ENCODE results near the gene PRDM5. TPM values are rescaled to one million over a fixed set of nuclear protein-coding genes. Genes with fewer than 3 reads are reported as not detected.

PRDM5 gene
- total and polyA plus RNA-seq, 10 of the 15 experiments (the other 5 are each of a cell fraction or from before 2014, with no cell fraction given), result 0.07 TPM; not detected in 9

- TF ChIP-seq, protein P1, sequence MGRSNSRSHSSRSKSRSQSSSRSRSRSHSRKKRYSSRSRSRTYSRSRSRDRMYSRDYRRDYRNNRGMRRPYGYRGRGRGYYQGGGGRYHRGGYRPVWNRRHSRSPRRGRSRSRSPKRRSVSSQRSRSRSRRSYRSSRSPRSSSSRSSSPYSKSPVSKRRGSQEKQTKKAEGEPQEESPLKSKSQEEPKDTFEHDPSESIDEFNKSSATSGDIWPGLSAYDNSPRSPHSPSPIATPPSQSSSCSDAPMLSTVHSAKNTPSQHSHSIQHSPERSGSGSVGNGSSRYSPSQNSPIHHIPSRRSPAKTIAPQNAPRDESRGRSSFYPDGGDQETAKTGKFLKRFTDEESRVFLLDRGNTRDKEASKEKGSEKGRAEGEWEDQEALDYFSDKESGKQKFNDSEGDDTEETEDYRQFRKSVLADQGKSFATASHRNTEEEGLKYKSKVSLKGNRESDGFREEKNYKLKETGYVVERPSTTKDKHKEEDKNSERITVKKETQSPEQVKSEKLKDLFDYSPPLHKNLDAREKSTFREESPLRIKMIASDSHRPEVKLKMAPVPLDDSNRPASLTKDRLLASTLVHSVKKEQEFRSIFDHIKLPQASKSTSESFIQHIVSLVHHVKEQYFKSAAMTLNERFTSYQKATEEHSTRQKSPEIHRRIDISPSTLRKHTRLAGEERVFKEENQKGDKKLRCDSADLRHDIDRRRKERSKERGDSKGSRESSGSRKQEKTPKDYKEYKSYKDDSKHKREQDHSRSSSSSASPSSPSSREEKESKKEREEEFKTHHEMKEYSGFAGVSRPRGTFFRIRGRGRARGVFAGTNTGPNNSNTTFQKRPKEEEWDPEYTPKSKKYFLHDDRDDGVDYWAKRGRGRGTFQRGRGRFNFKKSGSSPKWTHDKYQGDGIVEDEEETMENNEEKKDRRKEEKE (IDR thresholded peaks at IDR 0.05), result no peak
- no peak for TF ChIP-seq CBX3 (IDR thresholded peaks at IDR 0.05; ENCODE audit: borderline replicate concordance, low read depth)
- TF ChIP-seq HCFC1 (IDR thresholded peaks at IDR 0.05; ENCODE audit: low read length), result no peak
- peak; percentile 61; the same call in 1 of the 2 replicates for TF ChIP-seq NFIC (IDR thresholded peaks at IDR 0.05; ENCODE audit: low read depth, low read length)
- TF ChIP-seq, protein P2, sequence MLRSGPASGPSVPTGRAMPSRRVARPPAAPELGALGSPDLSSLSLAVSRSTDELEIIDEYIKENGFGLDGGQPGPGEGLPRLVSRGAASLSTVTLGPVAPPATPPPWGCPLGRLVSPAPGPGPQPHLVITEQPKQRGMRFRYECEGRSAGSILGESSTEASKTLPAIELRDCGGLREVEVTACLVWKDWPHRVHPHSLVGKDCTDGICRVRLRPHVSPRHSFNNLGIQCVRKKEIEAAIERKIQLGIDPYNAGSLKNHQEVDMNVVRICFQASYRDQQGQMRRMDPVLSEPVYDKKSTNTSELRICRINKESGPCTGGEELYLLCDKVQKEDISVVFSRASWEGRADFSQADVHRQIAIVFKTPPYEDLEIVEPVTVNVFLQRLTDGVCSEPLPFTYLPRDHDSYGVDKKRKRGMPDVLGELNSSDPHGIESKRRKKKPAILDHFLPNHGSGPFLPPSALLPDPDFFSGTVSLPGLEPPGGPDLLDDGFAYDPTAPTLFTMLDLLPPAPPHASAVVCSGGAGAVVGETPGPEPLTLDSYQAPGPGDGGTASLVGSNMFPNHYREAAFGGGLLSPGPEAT (IDR thresholded peaks at IDR 0.05; ENCODE audit: low read depth), result 0 out of 2 replicates have a peak, but pooled peaks have one; percentile 33
- TF ChIP-seq IKZF2 (IDR thresholded peaks at IDR 0.05), result peak; percentile 46 to 48; a peak in 2 of 4 replicates
- TF ChIP-seq USF2 (IDR thresholded peaks at IDR 0.05; ENCODE audit: borderline replicate concordance, low read depth, low read length), result no peak
- TF ChIP-seq JUNB (IDR thresholded peaks at IDR 0.05), result peak; percentile 87
- no peak for TF ChIP-seq EZH2 (IDR thresholded peaks at IDR 0.05; ENCODE audit: borderline replicate concordance, control insufficient read depth, low read depth, low read length)
- TF ChIP-seq RB1 (IDR thresholded peaks at IDR 0.05; ENCODE audit: borderline replicate concordance), result no peak
- no peak for TF ChIP-seq FOXK2 (IDR thresholded peaks at IDR 0.05)
- TF ChIP-seq, protein P3, sequence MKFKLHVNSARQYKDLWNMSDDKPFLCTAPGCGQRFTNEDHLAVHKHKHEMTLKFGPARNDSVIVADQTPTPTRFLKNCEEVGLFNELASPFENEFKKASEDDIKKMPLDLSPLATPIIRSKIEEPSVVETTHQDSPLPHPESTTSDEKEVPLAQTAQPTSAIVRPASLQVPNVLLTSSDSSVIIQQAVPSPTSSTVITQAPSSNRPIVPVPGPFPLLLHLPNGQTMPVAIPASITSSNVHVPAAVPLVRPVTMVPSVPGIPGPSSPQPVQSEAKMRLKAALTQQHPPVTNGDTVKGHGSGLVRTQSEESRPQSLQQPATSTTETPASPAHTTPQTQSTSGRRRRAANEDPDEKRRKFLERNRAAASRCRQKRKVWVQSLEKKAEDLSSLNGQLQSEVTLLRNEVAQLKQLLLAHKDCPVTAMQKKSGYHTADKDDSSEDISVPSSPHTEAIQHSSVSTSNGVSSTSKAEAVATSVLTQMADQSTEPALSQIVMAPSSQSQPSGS (IDR thresholded peaks at IDR 0.05; ENCODE audit: low read length), result peak; percentile 74
- TF ChIP-seq MTA2 (IDR thresholded peaks at IDR 0.05; ENCODE audit: low read depth), result peak; percentile 63
- TF ChIP-seq, protein P4, sequence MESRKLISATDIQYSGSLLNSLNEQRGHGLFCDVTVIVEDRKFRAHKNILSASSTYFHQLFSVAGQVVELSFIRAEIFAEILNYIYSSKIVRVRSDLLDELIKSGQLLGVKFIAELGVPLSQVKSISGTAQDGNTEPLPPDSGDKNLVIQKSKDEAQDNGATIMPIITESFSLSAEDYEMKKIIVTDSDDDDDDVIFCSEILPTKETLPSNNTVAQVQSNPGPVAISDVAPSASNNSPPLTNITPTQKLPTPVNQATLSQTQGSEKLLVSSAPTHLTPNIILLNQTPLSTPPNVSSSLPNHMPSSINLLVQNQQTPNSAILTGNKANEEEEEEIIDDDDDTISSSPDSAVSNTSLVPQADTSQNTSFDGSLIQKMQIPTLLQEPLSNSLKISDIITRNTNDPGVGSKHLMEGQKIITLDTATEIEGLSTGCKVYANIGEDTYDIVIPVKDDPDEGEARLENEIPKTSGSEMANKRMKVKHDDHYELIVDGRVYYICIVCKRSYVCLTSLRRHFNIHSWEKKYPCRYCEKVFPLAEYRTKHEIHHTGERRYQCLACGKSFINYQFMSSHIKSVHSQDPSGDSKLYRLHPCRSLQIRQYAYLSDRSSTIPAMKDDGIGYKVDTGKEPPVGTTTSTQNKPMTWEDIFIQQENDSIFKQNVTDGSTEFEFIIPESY (IDR thresholded peaks at IDR 0.05), result no peak
- TF ChIP-seq, protein P5, sequence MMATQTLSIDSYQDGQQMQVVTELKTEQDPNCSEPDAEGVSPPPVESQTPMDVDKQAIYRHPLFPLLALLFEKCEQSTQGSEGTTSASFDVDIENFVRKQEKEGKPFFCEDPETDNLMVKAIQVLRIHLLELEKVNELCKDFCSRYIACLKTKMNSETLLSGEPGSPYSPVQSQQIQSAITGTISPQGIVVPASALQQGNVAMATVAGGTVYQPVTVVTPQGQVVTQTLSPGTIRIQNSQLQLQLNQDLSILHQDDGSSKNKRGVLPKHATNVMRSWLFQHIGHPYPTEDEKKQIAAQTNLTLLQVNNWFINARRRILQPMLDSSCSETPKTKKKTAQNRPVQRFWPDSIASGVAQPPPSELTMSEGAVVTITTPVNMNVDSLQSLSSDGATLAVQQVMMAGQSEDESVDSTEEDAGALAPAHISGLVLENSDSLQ (IDR thresholded peaks at IDR 0.05), result peak; percentile 72
- TF ChIP-seq BHLHE40 (IDR thresholded peaks at IDR 0.05; ENCODE audit: borderline replicate concordance in 1 of 2, low read depth in 2 of 2, low read length in 1 of 2), result peak in 1 of 2 experiments; percentile 59; a peak in 2 of 4 replicates
- no peak for TF ChIP-seq NFXL1 (IDR thresholded peaks at IDR 0.05; ENCODE audit: borderline replicate concordance)
These were observed 78.0 kb downstream of the PRDM5 start (continued) for GRCh38 chr4:120844528-120844921.
